Measurements from ENCODE around the gene KCNJ6. TPM values are rescaled to one million over a fixed set of nuclear protein-coding genes. Genes with fewer than 3 reads are reported as not detected.

Gene KCNJ6
- total RNA-seq, 1 donor from 2014 or later: 4.4 TPM

GRCh38 chr21:37835481-37835880 lies 80.8 kb downstream of the KCNJ6 start:
- Mint-ChIP-seq H3K36me3 (ENCODE audit: low read depth) (peaks cover 1% of the 10 kb centered on the region), H3K27ac (ENCODE audit: unreplicated experiment) (no peak overlapping the region), H3K9me3 (ENCODE audit: low read depth) (no peaks in the 10 kb centered on the region), H3K4me1 (ENCODE audit: low read depth) (peaks cover under 1% of the 10 kb centered on the region), H3K27me3 (ENCODE audit: low read depth) (no peaks in the 10 kb centered on the region), H3K4me3 (ENCODE audit: unreplicated experiment) (no peak overlapping the region)
- DNase-seq (ENCODE audit: low spot score): no peak
- no peak for TF ChIP-seq CTCF (IDR thresholded peaks at IDR 0.05)

- H3K4me1 Mint-ChIP-seq (ENCODE audit: low read depth): peaks cover 19% of the 10 kb centered on the region
- no peak for TF ChIP-seq CTCF (IDR thresholded peaks at IDR 0.05)
- H3K9me3 Mint-ChIP-seq (ENCODE audit: low read depth): no peaks in the 10 kb centered on the region
- H3K4me3 Mint-ChIP-seq (ENCODE audit: unreplicated experiment): no peak overlapping the region
- H3K27ac Mint-ChIP-seq (ENCODE audit: unreplicated experiment): no peak overlapping the region
- H3K27me3 Mint-ChIP-seq (ENCODE audit: low read depth): no peaks in the 10 kb centered on the region
- no peak for DNase-seq (ENCODE audit: low spot score)
- peaks cover 1% of the 10 kb centered on the region for H3K36me3 Mint-ChIP-seq (ENCODE audit: low read depth)
Observed at GRCh38 chr21:37833301-37833700, 83.0 kb downstream of the KCNJ6 start.

- H3K4me1 Mint-ChIP-seq (ENCODE audit: low read depth): peaks cover 19% of the 10 kb centered on the region
- peak overlapping the region; percentile 79 for H3K27ac Mint-ChIP-seq (ENCODE audit: unreplicated experiment)
- no peak for DNase-seq (ENCODE audit: low spot score)
- H3K36me3 Mint-ChIP-seq (ENCODE audit: low read depth): no peaks in the 10 kb centered on the region
- no peaks in the 10 kb centered on the region for H3K9me3 Mint-ChIP-seq (ENCODE audit: low read depth)
- H3K4me3 Mint-ChIP-seq (ENCODE audit: unreplicated experiment): no peak overlapping the region
- no peaks in the 10 kb centered on the region for H3K27me3 Mint-ChIP-seq (ENCODE audit: low read depth)
- TF ChIP-seq CTCF (IDR thresholded peaks at IDR 0.05): no peak
Observed at GRCh38 chr21:37829447-37829846, 86.8 kb downstream of the KCNJ6 start.

- Mint-ChIP-seq H3K27me3 (ENCODE audit: low read depth) (no peaks in the 10 kb centered on the region), H3K4me3 (ENCODE audit: unreplicated experiment) (no peak overlapping the region), H3K36me3 (ENCODE audit: low read depth) (no peaks in the 10 kb centered on the region), H3K27ac (ENCODE audit: unreplicated experiment) (peak overlapping the region; percentile 79), H3K9me3 (ENCODE audit: low read depth) (no peaks in the 10 kb centered on the region), H3K4me1 (ENCODE audit: low read depth) (peaks cover 19% of the 10 kb centered on the region)
- no peak for TF ChIP-seq CTCF (IDR thresholded peaks at IDR 0.05)
- no peak for DNase-seq (ENCODE audit: low spot score)
Observed at GRCh38 chr21:37828991-37829390, 87.3 kb downstream of the KCNJ6 start.

GRCh38 chr21:37828556-37828955 lies 87.7 kb downstream of the KCNJ6 start:
- Mint-ChIP-seq H3K27ac (ENCODE audit: unreplicated experiment) (no peak overlapping the region), H3K4me3 (ENCODE audit: unreplicated experiment) (no peak overlapping the region), H3K9me3 (ENCODE audit: low read depth) (no peaks in the 10 kb centered on the region), H3K4me1 (ENCODE audit: low read depth) (peaks cover 19% of the 10 kb centered on the region), H3K36me3 (ENCODE audit: low read depth) (no peaks in the 10 kb centered on the region), H3K27me3 (ENCODE audit: low read depth) (no peaks in the 10 kb centered on the region)
- DNase-seq (ENCODE audit: low spot score): no peak
- no peak for TF ChIP-seq CTCF (IDR thresholded peaks at IDR 0.05)

Data from chondrocyte (in vitro differentiated cells).